ENCODE results near the gene UBE2E2. TPM values are rescaled to one million over a fixed set of nuclear protein-coding genes. Genes with fewer than 3 reads are reported as not detected.

Gene UBE2E2
- total and polyA plus RNA-seq, 2 donors from 2014 or later: 40.9 to 61.7 TPM

GRCh38 chr3:23387286-23387918 lies 184.3 kb downstream of the UBE2E2 start:
- FAIRE-seq (no peak), DNase-seq (peak in 2 of 5 donors; percentile 50 to 62)
- H3K27me3 ChIP-seq (ENCODE audit: control insufficient read depth, insufficient read depth, low read length): no peaks in the 10 kb centered on the region
- no peaks in the 10 kb centered on the region for H3K36me3 ChIP-seq (ENCODE audit: control insufficient read depth in 2 of 3, insufficient read depth in 3 of 3, low read length in 3 of 3)
- no peak overlapping the region for H3K27ac ChIP-seq (ENCODE audit: low read depth in 2 of 2, low read length in 2 of 2)
- TF ChIP-seq CTCF (IDR thresholded peaks at IDR 0.05; ENCODE audit: borderline replicate concordance, extremely low read depth, insufficient read depth): no peak
- H3K9me3 ChIP-seq (ENCODE audit: control insufficient read depth in 2 of 3, insufficient read depth in 1 of 3, low read length in 3 of 3): no peaks in the 10 kb centered on the region
- no peak overlapping the region for H3K9ac ChIP-seq (ENCODE audit: low read length in 3 of 3)
- H3K4me1 ChIP-seq (ENCODE audit: control insufficient read depth in 2 of 3, insufficient read depth in 2 of 3, low read depth in 1 of 3, low read length in 3 of 3): no peaks in the 10 kb centered on the region
- no peak overlapping the region for H3K4me3 ChIP-seq (ENCODE audit: low read length in 3 of 3)
- intact Hi-C loops (cut with DNase I): no loop called here

DNA sequence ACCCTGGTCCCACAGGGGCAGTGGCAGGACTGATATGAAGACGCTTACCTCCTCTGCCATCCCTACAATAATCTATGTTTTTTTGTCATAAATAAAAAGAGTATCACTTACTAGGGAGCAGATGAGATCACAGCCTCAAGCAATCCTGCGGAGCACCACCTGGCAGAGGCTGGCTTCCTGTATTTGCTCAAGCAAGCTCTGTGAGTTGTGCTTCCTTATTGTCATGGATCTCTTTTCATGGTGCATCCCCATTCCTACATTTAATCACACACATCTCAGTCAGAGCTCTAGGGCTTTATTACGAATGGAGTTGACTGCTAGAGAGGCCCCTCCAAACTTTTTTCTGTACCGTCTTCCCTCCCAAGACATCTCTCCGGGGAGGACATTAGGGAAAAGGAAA lies 186.0 kb downstream of the UBE2E2 start:
- no peaks in the 10 kb centered on the region for H3K9me3 ChIP-seq (ENCODE audit: control insufficient read depth in 2 of 3, insufficient read depth in 1 of 3, low read length in 3 of 3)
- TF ChIP-seq CTCF (IDR thresholded peaks at IDR 0.05; ENCODE audit: borderline replicate concordance, extremely low read depth, insufficient read depth): no peak
- no peak overlapping the region for H3K4me3 ChIP-seq (ENCODE audit: low read length in 3 of 3)
- H3K27me3 ChIP-seq (ENCODE audit: control insufficient read depth, insufficient read depth, low read length): no peaks in the 10 kb centered on the region
- FAIRE-seq (no peak), DNase-seq (no peak)
- H3K4me1 ChIP-seq (ENCODE audit: control insufficient read depth in 2 of 3, insufficient read depth in 2 of 3, low read depth in 1 of 3, low read length in 3 of 3): no peaks in the 10 kb centered on the region
- no peak overlapping the region for H3K27ac ChIP-seq (ENCODE audit: low read depth in 2 of 2, low read length in 2 of 2)
- intact Hi-C loops (cut with DNase I): no loop called here
- H3K9ac ChIP-seq (ENCODE audit: low read length in 3 of 3): no peak overlapping the region
- no peaks in the 10 kb centered on the region for H3K36me3 ChIP-seq (ENCODE audit: control insufficient read depth in 2 of 3, insufficient read depth in 3 of 3, low read length in 3 of 3)

DNA sequence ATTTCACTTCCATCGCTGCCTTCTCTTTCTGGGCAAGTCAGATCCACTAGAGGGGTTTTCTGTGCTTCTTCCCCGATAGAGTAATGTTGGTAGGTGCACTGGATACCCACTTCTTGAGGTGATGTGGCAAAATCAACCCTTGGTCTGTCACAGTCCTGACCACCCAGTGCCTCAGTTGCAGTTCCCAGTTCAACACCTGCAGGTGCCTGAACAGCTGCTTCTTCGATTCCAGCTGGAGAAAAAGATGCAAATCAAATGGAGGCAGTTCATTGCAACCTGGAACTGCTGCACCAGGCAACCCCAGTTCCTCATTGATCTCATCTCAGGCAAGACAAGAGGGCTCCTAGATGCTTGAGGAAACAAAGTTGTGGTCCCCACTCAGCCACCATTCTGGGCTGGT lies 186.6 kb downstream of the UBE2E2 start:
- no peak overlapping the region for H3K9ac ChIP-seq (ENCODE audit: low read length in 3 of 3)
- no peaks in the 10 kb centered on the region for H3K36me3 ChIP-seq (ENCODE audit: control insufficient read depth in 2 of 3, insufficient read depth in 3 of 3, low read length in 3 of 3)
- no peaks in the 10 kb centered on the region for H3K4me1 ChIP-seq (ENCODE audit: control insufficient read depth in 2 of 3, insufficient read depth in 2 of 3, low read depth in 1 of 3, low read length in 3 of 3)
- H3K27ac ChIP-seq (ENCODE audit: low read depth in 2 of 2, low read length in 2 of 2): no peak overlapping the region
- no peak for FAIRE-seq
- DNase-seq: no peak
- H3K9me3 ChIP-seq (ENCODE audit: control insufficient read depth in 2 of 3, insufficient read depth in 1 of 3, low read length in 3 of 3): no peaks in the 10 kb centered on the region
- H3K27me3 ChIP-seq (ENCODE audit: control insufficient read depth, insufficient read depth, low read length): no peaks in the 10 kb centered on the region
- TF ChIP-seq CTCF (IDR thresholded peaks at IDR 0.05; ENCODE audit: borderline replicate concordance, extremely low read depth, insufficient read depth): no peak
- intact Hi-C loops (cut with DNase I): no loop called here
- no peak overlapping the region for H3K4me3 ChIP-seq (ENCODE audit: low read length in 3 of 3)

DNA sequence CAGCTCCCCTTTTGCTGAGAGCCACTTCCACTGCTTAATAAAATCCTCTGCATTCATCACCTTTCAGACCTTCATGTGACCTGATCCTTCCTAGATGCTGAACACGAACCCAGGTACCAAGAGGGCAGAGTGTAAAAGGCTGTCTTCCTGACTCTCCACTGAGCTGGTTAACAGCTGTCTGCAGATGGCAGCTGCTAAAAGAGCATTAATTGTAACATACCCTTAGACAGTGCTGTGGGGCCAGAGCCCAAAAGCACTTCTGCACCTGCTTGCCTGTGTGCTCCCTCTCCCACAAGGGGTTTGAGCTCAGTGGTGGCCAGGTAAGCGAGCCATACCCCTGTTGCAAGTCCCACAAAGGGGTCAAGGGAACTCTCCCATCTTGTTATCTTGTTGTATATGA lies 187.3 kb downstream of the UBE2E2 start:
- no peak for TF ChIP-seq CTCF (IDR thresholded peaks at IDR 0.05; ENCODE audit: borderline replicate concordance, extremely low read depth, insufficient read depth)
- Histone ChIP-seq H3K27me3 (ENCODE audit: control insufficient read depth, insufficient read depth, low read length) (no peaks in the 10 kb centered on the region), H3K9me3 (ENCODE audit: control insufficient read depth in 2 of 3, insufficient read depth in 1 of 3, low read length in 3 of 3) (no peaks in the 10 kb centered on the region), H3K4me1 (ENCODE audit: control insufficient read depth in 2 of 3, insufficient read depth in 2 of 3, low read depth in 1 of 3, low read length in 3 of 3) (no peaks in the 10 kb centered on the region), H3K27ac (ENCODE audit: low read depth in 2 of 2, low read length in 2 of 2) (no peak overlapping the region), H3K36me3 (ENCODE audit: control insufficient read depth in 2 of 3, insufficient read depth in 3 of 3, low read length in 3 of 3) (no peaks in the 10 kb centered on the region), H3K4me3 (ENCODE audit: low read length in 3 of 3) (no peak overlapping the region), H3K9ac (ENCODE audit: low read length in 3 of 3) (no peak overlapping the region)
- DNase-seq: no peak
- no peak for FAIRE-seq
- intact Hi-C loops (cut with DNase I): no loop called here
